Adrenal gland (tissue), 5 donors: ENCODE measurements around the gene OBP2B.

Experiments used
- POLR2A ChIP-seq, 2 donors: fragments of 450-650 bp; IDR thresholded peaks; one replicate each; pipeline ENCODE4 v1.6.1; 2017; ENCODE audit warnings: antibody characterized with exemption in 2 of 2, mild to moderate bottlenecking in 2 of 2, moderate library complexity in 1 of 2
- TF ChIP-seq, protein P1 (sequence below), 6 experiments: fragments of 450-650 bp in 4 of 6; fragments of 200-600 bp in 2 of 6; sonication (generic) in 1 of 6; IDR thresholded peaks; 1 replicate in 5 of 6; 2 replicates in 1 of 6; pipeline versions ENCODE4 v1.5.1 to v1.8.0; 2016 to 2021; ENCODE audit warnings: antibody characterized with exemption in 6 of 6, mild to moderate bottlenecking in 2 of 6, moderate library complexity in 1 of 6
- donor health status: DM: no; HTN: no; CAD: no.

DNA sequence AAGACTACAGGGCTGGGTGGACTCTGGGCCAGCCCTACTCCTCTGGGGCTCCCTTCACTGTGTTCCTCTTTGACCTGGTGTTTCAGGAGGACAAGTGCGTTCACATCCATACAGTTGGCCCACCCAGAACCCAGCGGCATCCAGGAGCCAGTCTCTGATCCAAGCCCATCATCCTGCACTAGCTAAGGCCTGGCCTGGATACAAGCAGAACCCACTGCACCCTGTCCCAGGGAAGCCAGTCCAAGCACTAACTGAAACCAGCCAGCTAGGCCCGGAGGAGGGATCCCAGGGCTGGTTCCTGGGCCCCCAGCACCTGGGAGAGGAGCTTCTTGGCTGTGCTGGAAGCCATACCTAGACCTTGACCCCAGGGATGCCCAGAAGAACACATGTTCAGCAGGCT lies 41.3 kb downstream of the OBP2B start:
- TF ChIP-seq, protein P1, sequence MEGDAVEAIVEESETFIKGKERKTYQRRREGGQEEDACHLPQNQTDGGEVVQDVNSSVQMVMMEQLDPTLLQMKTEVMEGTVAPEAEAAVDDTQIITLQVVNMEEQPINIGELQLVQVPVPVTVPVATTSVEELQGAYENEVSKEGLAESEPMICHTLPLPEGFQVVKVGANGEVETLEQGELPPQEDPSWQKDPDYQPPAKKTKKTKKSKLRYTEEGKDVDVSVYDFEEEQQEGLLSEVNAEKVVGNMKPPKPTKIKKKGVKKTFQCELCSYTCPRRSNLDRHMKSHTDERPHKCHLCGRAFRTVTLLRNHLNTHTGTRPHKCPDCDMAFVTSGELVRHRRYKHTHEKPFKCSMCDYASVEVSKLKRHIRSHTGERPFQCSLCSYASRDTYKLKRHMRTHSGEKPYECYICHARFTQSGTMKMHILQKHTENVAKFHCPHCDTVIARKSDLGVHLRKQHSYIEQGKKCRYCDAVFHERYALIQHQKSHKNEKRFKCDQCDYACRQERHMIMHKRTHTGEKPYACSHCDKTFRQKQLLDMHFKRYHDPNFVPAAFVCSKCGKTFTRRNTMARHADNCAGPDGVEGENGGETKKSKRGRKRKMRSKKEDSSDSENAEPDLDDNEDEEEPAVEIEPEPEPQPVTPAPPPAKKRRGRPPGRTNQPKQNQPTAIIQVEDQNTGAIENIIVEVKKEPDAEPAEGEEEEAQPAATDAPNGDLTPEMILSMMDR (IDR thresholded peaks at IDR 0.05), result no peak
- TF ChIP-seq POLR2A (IDR thresholded peaks at IDR 0.05), result no peak
